ENCODE measurements around the gene CLCA4.

The CLCA4 gene

GRCh38 chr1:86505564-86505902 lies 41.3 kb upstream of the CLCA4 start:
- no peaks in the 10 kb centered on the region for H3K27me3 ChIP-seq (ENCODE audit: insufficient read depth, low read length)
- H3K27ac ChIP-seq (ENCODE audit: low read depth, low read length), result no peak overlapping the region
- no peaks in the 10 kb centered on the region for H3K36me3 ChIP-seq (ENCODE audit: insufficient read depth, low read length)
- H3K4me3 ChIP-seq (ENCODE audit: low read depth, low read length), result no peak overlapping the region
- H3K4me1 ChIP-seq (ENCODE audit: control insufficient read depth, insufficient read depth, low read length, unreplicated experiment), result peaks cover 8% of the 10 kb centered on the region
- no peak overlapping the region for H2AFZ ChIP-seq (ENCODE audit: low read length, unreplicated experiment)
- no peaks in the 10 kb centered on the region for H3K79me2 ChIP-seq (ENCODE audit: control insufficient read depth, insufficient read depth, low read length, unreplicated experiment)

GRCh38 chr1:86507935-86508582 lies 38.8 kb upstream of the CLCA4 start:
- peak overlapping the region; percentile 88 for H2AFZ ChIP-seq (ENCODE audit: low read length, unreplicated experiment)
- H3K79me2 ChIP-seq (ENCODE audit: control insufficient read depth, insufficient read depth, low read length, unreplicated experiment), result no peaks in the 10 kb centered on the region

GRCh38 chr1:86508583-86508969 lies 38.3 kb upstream of the CLCA4 start:
- Histone ChIP-seq H3K27me3 (ENCODE audit: insufficient read depth, low read length) (no peaks in the 10 kb centered on the region), H3K79me2 (ENCODE audit: control insufficient read depth, insufficient read depth, low read length, unreplicated experiment) (no peaks in the 10 kb centered on the region), H3K27ac (ENCODE audit: low read depth, low read length) (no peak overlapping the region), H3K4me1 (ENCODE audit: control insufficient read depth, insufficient read depth, low read length, unreplicated experiment) (peaks cover 8% of the 10 kb centered on the region), H3K4me3 (ENCODE audit: low read depth, low read length) (peak overlapping the region; percentile 57; the same call in 1 of the 2 replicates), H2AFZ (ENCODE audit: low read length, unreplicated experiment) (no peak overlapping the region), H3K36me3 (ENCODE audit: insufficient read depth, low read length) (no peaks in the 10 kb centered on the region)

More at GRCh38 chr1:86507935-86508582, 38.8 kb upstream of the CLCA4 start:
- Histone ChIP-seq H3K36me3 (ENCODE audit: insufficient read depth, low read length) (no peaks in the 10 kb centered on the region), H3K27me3 (ENCODE audit: insufficient read depth, low read length) (no peaks in the 10 kb centered on the region), H3K4me1 (ENCODE audit: control insufficient read depth, insufficient read depth, low read length, unreplicated experiment) (peaks cover 8% of the 10 kb centered on the region), H3K4me3 (ENCODE audit: low read depth, low read length) (peak overlapping the region; percentile 57; the same call in 1 of the 2 replicates), H3K27ac (ENCODE audit: low read depth, low read length) (no peak overlapping the region)

- Histone ChIP-seq H3K79me2 (ENCODE audit: control insufficient read depth, insufficient read depth, low read length, unreplicated experiment) (no peaks in the 10 kb centered on the region), H2AFZ (ENCODE audit: low read length, unreplicated experiment) (no peak overlapping the region), H3K27me3 (ENCODE audit: insufficient read depth, low read length) (no peaks in the 10 kb centered on the region), H3K27ac (ENCODE audit: low read depth, low read length) (no peak overlapping the region), H3K36me3 (ENCODE audit: insufficient read depth, low read length) (no peaks in the 10 kb centered on the region), H3K4me1 (ENCODE audit: control insufficient read depth, insufficient read depth, low read length, unreplicated experiment) (no peaks in the 10 kb centered on the region), H3K4me3 (ENCODE audit: low read depth, low read length) (no peak overlapping the region)
These were observed 31.3 kb upstream of the CLCA4 start for GRCh38 chr1:86515597-86515996.

- Histone ChIP-seq H3K36me3 (ENCODE audit: insufficient read depth, low read length) (no peaks in the 10 kb centered on the region), H3K27me3 (ENCODE audit: insufficient read depth, low read length) (0 out of 2 replicates have a peak, but pooled peaks cover 6% of the 10 kb centered on the region), H3K4me1 (ENCODE audit: control insufficient read depth, insufficient read depth, low read length, unreplicated experiment) (no peaks in the 10 kb centered on the region), H2AFZ (ENCODE audit: low read length, unreplicated experiment) (no peak overlapping the region), H3K27ac (ENCODE audit: low read depth, low read length) (no peak overlapping the region), H3K4me3 (ENCODE audit: low read depth, low read length) (no peak overlapping the region), H3K79me2 (ENCODE audit: control insufficient read depth, insufficient read depth, low read length, unreplicated experiment) (no peaks in the 10 kb centered on the region)
These were observed 30.5 kb upstream of the CLCA4 start for GRCh38 chr1:86516335-86516734.

GRCh38 chr1:86517336-86517735 lies 29.5 kb upstream of the CLCA4 start:
- Histone ChIP-seq H2AFZ (ENCODE audit: low read length, unreplicated experiment) (no peak overlapping the region), H3K36me3 (ENCODE audit: insufficient read depth, low read length) (no peaks in the 10 kb centered on the region), H3K4me3 (ENCODE audit: low read depth, low read length) (no peak overlapping the region), H3K79me2 (ENCODE audit: control insufficient read depth, insufficient read depth, low read length, unreplicated experiment) (no peaks in the 10 kb centered on the region), H3K27ac (ENCODE audit: low read depth, low read length) (no peak overlapping the region), H3K4me1 (ENCODE audit: control insufficient read depth, insufficient read depth, low read length, unreplicated experiment) (no peaks in the 10 kb centered on the region), H3K27me3 (ENCODE audit: insufficient read depth, low read length) (0 out of 2 replicates have a peak, but pooled peaks cover 6% of the 10 kb centered on the region)

GRCh38 chr1:86520789-86521521 lies 25.9 kb upstream of the CLCA4 start:
- H3K4me3 ChIP-seq (ENCODE audit: low read depth, low read length), result no peak overlapping the region
- H3K36me3 ChIP-seq (ENCODE audit: insufficient read depth, low read length), result no peaks in the 10 kb centered on the region
- no peaks in the 10 kb centered on the region for H3K79me2 ChIP-seq (ENCODE audit: control insufficient read depth, insufficient read depth, low read length, unreplicated experiment)
- no peak overlapping the region for H2AFZ ChIP-seq (ENCODE audit: low read length, unreplicated experiment)
- H3K4me1 ChIP-seq (ENCODE audit: control insufficient read depth, insufficient read depth, low read length, unreplicated experiment), result no peaks in the 10 kb centered on the region
- 0 out of 2 replicates have a peak, but pooled peaks cover 6% of the 10 kb centered on the region for H3K27me3 ChIP-seq (ENCODE audit: insufficient read depth, low read length)
- no peak overlapping the region for H3K27ac ChIP-seq (ENCODE audit: low read depth, low read length)

- Histone ChIP-seq H2AFZ (ENCODE audit: low read length, unreplicated experiment) (no peak overlapping the region), H3K79me2 (ENCODE audit: control insufficient read depth, insufficient read depth, low read length, unreplicated experiment) (no peaks in the 10 kb centered on the region), H3K36me3 (ENCODE audit: insufficient read depth, low read length) (no peaks in the 10 kb centered on the region), H3K27ac (ENCODE audit: low read depth, low read length) (no peak overlapping the region), H3K4me3 (ENCODE audit: low read depth, low read length) (no peak overlapping the region), H3K27me3 (ENCODE audit: insufficient read depth, low read length) (0 out of 2 replicates have a peak, but pooled peaks cover 6% of the 10 kb centered on the region), H3K4me1 (ENCODE audit: control insufficient read depth, insufficient read depth, low read length, unreplicated experiment) (no peaks in the 10 kb centered on the region)
These were observed 25.4 kb upstream of the CLCA4 start for GRCh38 chr1:86521522-86521891.

- Histone ChIP-seq H3K4me1 (ENCODE audit: control insufficient read depth, insufficient read depth, low read length, unreplicated experiment) (no peaks in the 10 kb centered on the region), H3K27ac (ENCODE audit: low read depth, low read length) (no peak overlapping the region), H3K27me3 (ENCODE audit: insufficient read depth, low read length) (0 out of 2 replicates have a peak, but pooled peaks cover 6% of the 10 kb centered on the region), H3K4me3 (ENCODE audit: low read depth, low read length) (no peak overlapping the region), H3K79me2 (ENCODE audit: control insufficient read depth, insufficient read depth, low read length, unreplicated experiment) (no peaks in the 10 kb centered on the region), H3K36me3 (ENCODE audit: insufficient read depth, low read length) (no peaks in the 10 kb centered on the region), H2AFZ (ENCODE audit: low read length, unreplicated experiment) (no peak overlapping the region)
These were observed 24.6 kb upstream of the CLCA4 start for GRCh38 chr1:86522240-86522639.

- Histone ChIP-seq H2AFZ (ENCODE audit: low read length, unreplicated experiment) (no peak overlapping the region), H3K27ac (ENCODE audit: low read depth, low read length) (no peak overlapping the region), H3K4me3 (ENCODE audit: low read depth, low read length) (no peak overlapping the region), H3K4me1 (ENCODE audit: control insufficient read depth, insufficient read depth, low read length, unreplicated experiment) (no peaks in the 10 kb centered on the region), H3K27me3 (ENCODE audit: insufficient read depth, low read length) (0 out of 2 replicates have a peak, but pooled peaks cover 6% of the 10 kb centered on the region), H3K79me2 (ENCODE audit: control insufficient read depth, insufficient read depth, low read length, unreplicated experiment) (no peaks in the 10 kb centered on the region), H3K36me3 (ENCODE audit: insufficient read depth, low read length) (no peaks in the 10 kb centered on the region)
These were observed 23.1 kb upstream of the CLCA4 start for GRCh38 chr1:86523670-86524354.

All from ACC112 (cell line).